ENCODE data around the gene GBE1.
"Not testable (repeated sequence)": the region's sequence is repeated elsewhere in the genome, so short reads cannot be mapped to it uniquely, and the experiment has no call there.

The GBE1 gene

GRCh38 chr3:81752604-81753003 lies 8.8 kb downstream of the GBE1 start:
- no peak for DNase-seq

- peak; percentile 70 for DNase-seq
These were observed 12.2 kb downstream of the GBE1 start for GRCh38 chr3:81749265-81749664.

GRCh38 chr3:81747280-81747679 lies 14.2 kb downstream of the GBE1 start:
- DNase-seq, result not testable (repeated sequence)

GRCh38 chr3:81744366-81744765 lies 17.1 kb downstream of the GBE1 start:
- peak; percentile 93 for DNase-seq

- peak; percentile 95 for DNase-seq
These were observed 18.1 kb downstream of the GBE1 start for GRCh38 chr3:81743096-81744025.

GRCh38 chr3:81742581-81742980 lies 18.9 kb downstream of the GBE1 start:
- no peak for DNase-seq

- no peak for DNase-seq
These were observed 20.2 kb downstream of the GBE1 start for GRCh38 chr3:81741216-81741615.

- DNase-seq, result no peak
These were observed 20.7 kb downstream of the GBE1 start for GRCh38 chr3:81740731-81741130.

- DNase-seq, result no peak
These were observed 26.1 kb downstream of the GBE1 start for GRCh38 chr3:81735334-81735733.

GRCh38 chr3:81734742-81735141 lies 26.7 kb downstream of the GBE1 start:
- DNase-seq, result no peak

- no peak for DNase-seq
These were observed 28.8 kb downstream of the GBE1 start for GRCh38 chr3:81732642-81733041.

GRCh38 chr3:81728766-81729544 lies 32.5 kb downstream of the GBE1 start:
- peak; percentile 80 for DNase-seq

- peak; percentile 79 for DNase-seq
These were observed 34.7 kb downstream of the GBE1 start for GRCh38 chr3:81726735-81727134.

GRCh38 chr3:81726132-81726531 lies 35.3 kb downstream of the GBE1 start:
- DNase-seq, result peak; percentile 68

- peak; percentile 47 for DNase-seq
These were observed 37.6 kb downstream of the GBE1 start for GRCh38 chr3:81723732-81724313.

- DNase-seq, result no peak
These were observed 43.1 kb downstream of the GBE1 start for GRCh38 chr3:81718311-81718710.

- DNase-seq, result no peak
These were observed 44.5 kb downstream of the GBE1 start for GRCh38 chr3:81716870-81717509.

GRCh38 chr3:81713031-81713430 lies 48.4 kb downstream of the GBE1 start:
- DNase-seq, result no peak

GRCh38 chr3:81709606-81710005 lies 51.8 kb downstream of the GBE1 start:
- DNase-seq, result no peak

GRCh38 chr3:81707996-81708395 lies 53.4 kb downstream of the GBE1 start:
- no peak for DNase-seq

GRCh38 chr3:81702126-81702525 lies 59.3 kb downstream of the GBE1 start:
- DNase-seq, result no peak

GRCh38 chr3:81699536-81700320 lies 61.7 kb downstream of the GBE1 start:
- no peak for DNase-seq

All from EL (cell line).